Measurements from ENCODE around the gene FAM234B. TPM values are rescaled to one million over a fixed set of nuclear protein-coding genes. Genes with fewer than 3 reads are reported as not detected.
"Not testable (repeated sequence)": the region's sequence is repeated elsewhere in the genome, so short reads cannot be mapped to it uniquely, and the experiment has no call there.

The FAM234B gene
- total RNA-seq, 2 experiments from 2014 or later, result 3.0 to 3.2 TPM

DNA sequence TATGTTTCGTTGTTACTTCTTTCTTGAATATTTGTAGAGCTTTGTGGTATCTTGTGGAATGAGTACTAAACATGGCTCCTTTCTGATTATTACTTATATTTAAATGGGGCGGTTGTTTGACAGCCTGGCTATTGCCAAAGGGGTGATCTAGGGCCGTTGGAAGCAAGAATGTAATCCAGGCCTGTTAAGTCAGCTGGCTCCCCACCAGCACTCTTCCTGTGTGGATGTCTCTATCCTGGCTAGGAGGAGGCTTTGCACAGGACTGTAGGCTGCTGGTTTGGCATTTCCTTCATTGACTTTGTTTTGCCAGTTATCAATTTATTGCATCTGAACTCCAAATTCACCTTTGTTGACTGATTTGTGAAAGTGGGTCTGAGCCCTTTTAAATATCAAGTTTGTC, 5.6 kb downstream of the FAM234B start:
- peaks cover 12% of the 10 kb centered on the region for H3K4me1 Mint-ChIP-seq (ENCODE audit: low read depth)
- ChIA-PET CTCF (interaction anchor here (0.6 kb wide), 1 partner anchor 320 kb away, joined by 5 read pairs; no protein-coding TSS in a partner anchor), POLR2A (no interaction called here)
- no peaks in the 10 kb centered on the region for H3K27me3 Mint-ChIP-seq
- peaks cover 2% of the 10 kb centered on the region for H3K9me3 Mint-ChIP-seq
- TF ChIP-seq, protein P1, sequence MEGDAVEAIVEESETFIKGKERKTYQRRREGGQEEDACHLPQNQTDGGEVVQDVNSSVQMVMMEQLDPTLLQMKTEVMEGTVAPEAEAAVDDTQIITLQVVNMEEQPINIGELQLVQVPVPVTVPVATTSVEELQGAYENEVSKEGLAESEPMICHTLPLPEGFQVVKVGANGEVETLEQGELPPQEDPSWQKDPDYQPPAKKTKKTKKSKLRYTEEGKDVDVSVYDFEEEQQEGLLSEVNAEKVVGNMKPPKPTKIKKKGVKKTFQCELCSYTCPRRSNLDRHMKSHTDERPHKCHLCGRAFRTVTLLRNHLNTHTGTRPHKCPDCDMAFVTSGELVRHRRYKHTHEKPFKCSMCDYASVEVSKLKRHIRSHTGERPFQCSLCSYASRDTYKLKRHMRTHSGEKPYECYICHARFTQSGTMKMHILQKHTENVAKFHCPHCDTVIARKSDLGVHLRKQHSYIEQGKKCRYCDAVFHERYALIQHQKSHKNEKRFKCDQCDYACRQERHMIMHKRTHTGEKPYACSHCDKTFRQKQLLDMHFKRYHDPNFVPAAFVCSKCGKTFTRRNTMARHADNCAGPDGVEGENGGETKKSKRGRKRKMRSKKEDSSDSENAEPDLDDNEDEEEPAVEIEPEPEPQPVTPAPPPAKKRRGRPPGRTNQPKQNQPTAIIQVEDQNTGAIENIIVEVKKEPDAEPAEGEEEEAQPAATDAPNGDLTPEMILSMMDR (IDR thresholded peaks at IDR 0.05), result no peak
- Histone ChIP-seq H3K27ac (ENCODE audit: low read depth in 1 of 2, low read length in 2 of 2) (no peak overlapping the region), H3K4me1 (ENCODE audit: insufficient read depth, low read length) (peaks cover 2% of the 10 kb centered on the region), H3K4me3 (ENCODE audit: low read length) (no peak overlapping the region), H3K27me3 (ENCODE audit: control insufficient read depth in 1 of 2, insufficient read depth in 2 of 2, low read length in 2 of 2) (no peaks in the 10 kb centered on the region), H3K36me3 (ENCODE audit: insufficient read depth, low read length) (no peaks in the 10 kb centered on the region), H3K9me3 (ENCODE audit: control insufficient read depth in 1 of 2, insufficient read depth in 1 of 2, low read length in 2 of 2) (no peaks in the 10 kb centered on the region)
- peaks cover 2% of the 10 kb centered on the region for H3K36me3 Mint-ChIP-seq (ENCODE audit: low read depth)
- DNase-seq (no peak), ATAC-seq (ENCODE audit: poor library complexity) (no peak)
- H3K27ac Mint-ChIP-seq, result no peak overlapping the region
- intact Hi-C loops (cut with DNase I, micrococcal nuclease), result no loop called here
- H3K4me3 Mint-ChIP-seq, result no peak overlapping the region

DNA sequence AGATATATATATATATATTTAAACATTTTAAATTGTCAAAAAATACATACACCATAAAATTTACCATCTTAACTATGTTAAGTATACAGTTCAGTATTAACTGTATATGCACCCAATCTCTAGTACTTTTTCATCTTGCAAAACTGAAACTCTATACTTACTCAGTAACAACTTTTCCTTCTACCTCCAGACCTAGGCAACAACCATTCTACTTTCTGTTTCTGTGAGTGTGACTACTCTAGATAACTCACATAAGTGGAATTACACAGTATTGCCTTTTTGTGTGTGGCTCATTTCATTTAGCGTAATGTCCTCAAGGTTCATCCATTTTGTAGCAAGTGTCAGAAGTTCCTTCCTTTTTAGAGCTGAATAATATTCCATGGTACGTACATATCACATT, 8.2 kb downstream of the FAM234B start:
- H3K4me1 Mint-ChIP-seq (ENCODE audit: low read depth), result no peaks in the 10 kb centered on the region
- peaks cover 19% of the 10 kb centered on the region for H3K36me3 Mint-ChIP-seq (ENCODE audit: low read depth)

DNA sequence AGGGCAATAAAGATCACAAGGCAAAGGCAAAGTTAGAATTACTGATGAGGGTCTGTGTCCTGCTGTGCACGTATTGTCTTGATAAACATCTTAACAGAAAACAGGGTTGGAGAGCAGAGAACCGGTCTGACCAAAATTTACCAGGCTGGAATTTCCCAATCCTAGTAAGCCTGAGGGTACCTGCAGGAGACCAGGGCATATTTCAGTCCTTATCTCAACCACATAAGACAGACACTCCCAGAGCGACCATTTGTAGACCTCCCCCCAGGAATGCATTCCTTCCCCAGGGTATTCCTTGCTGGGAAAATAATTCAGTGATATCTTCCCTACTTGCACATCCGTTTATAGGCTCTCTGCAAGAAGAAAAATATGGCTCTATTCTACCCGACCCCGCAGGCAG, 9.4 kb downstream of the FAM234B start:
- H3K27me3 Mint-ChIP-seq; H3K4me3 ChIP-seq (ENCODE audit: low read length); H3K36me3 ChIP-seq (ENCODE audit: insufficient read depth, low read length); H3K27ac ChIP-seq (ENCODE audit: low read depth in 1 of 2, low read length in 2 of 2); intact Hi-C loops (cut with DNase I, micrococcal nuclease); ATAC-seq (ENCODE audit: poor library complexity); H3K9me3 Mint-ChIP-seq; H3K4me1 Mint-ChIP-seq (ENCODE audit: low read depth); H3K4me3 Mint-ChIP-seq; POLR2A ChIA-PET; H3K27ac Mint-ChIP-seq; DNase-seq; H3K9me3 ChIP-seq (ENCODE audit: control insufficient read depth in 1 of 2, insufficient read depth in 1 of 2, low read length in 2 of 2); H3K27me3 ChIP-seq (ENCODE audit: control insufficient read depth in 1 of 2, insufficient read depth in 2 of 2, low read length in 2 of 2); H3K4me1 ChIP-seq (ENCODE audit: insufficient read depth, low read length): not testable (repeated sequence)
- CTCF ChIA-PET, result interaction anchor here (0.6 kb wide), 1 partner anchor 413 kb away, joined by 3 read pairs; no protein-coding TSS in a partner anchor
- peaks cover 27% of the 10 kb centered on the region for H3K36me3 Mint-ChIP-seq (ENCODE audit: low read depth)

More for the DNA sequence above, 8.2 kb downstream of the FAM234B start:
- H3K4me3 ChIP-seq (ENCODE audit: low read length), result no peak overlapping the region
- TF ChIP-seq, protein P1 (IDR thresholded peaks at IDR 0.05), result no peak
- H3K36me3 ChIP-seq (ENCODE audit: insufficient read depth, low read length), result no peaks in the 10 kb centered on the region
- H3K4me1 ChIP-seq (ENCODE audit: insufficient read depth, low read length), result no peaks in the 10 kb centered on the region
- ChIA-PET CTCF (interaction anchor here (1.3 kb wide), 1 partner anchor 226 kb away, joined by 3 read pairs; no protein-coding TSS in a partner anchor), POLR2A (interaction anchor here (1.0 kb wide), 1 partner anchor 52 kb away, joined by 3 read pairs; no protein-coding TSS in a partner anchor)
- no peak overlapping the region for H3K27ac ChIP-seq (ENCODE audit: low read depth in 1 of 2, low read length in 2 of 2)
- Mint-ChIP-seq H3K27me3 (no peaks in the 10 kb centered on the region), H3K27ac (no peak overlapping the region), H3K9me3 (peaks cover 2% of the 10 kb centered on the region), H3K4me3 (no peak overlapping the region)
- ATAC-seq (ENCODE audit: poor library complexity) (no peak), DNase-seq (no peak)
- intact Hi-C loops (cut with DNase I, micrococcal nuclease), result no loop called here
- no peaks in the 10 kb centered on the region for H3K27me3 ChIP-seq (ENCODE audit: control insufficient read depth in 1 of 2, insufficient read depth in 2 of 2, low read length in 2 of 2)
- no peaks in the 10 kb centered on the region for H3K9me3 ChIP-seq (ENCODE audit: control insufficient read depth in 1 of 2, insufficient read depth in 1 of 2, low read length in 2 of 2)

DNA sequence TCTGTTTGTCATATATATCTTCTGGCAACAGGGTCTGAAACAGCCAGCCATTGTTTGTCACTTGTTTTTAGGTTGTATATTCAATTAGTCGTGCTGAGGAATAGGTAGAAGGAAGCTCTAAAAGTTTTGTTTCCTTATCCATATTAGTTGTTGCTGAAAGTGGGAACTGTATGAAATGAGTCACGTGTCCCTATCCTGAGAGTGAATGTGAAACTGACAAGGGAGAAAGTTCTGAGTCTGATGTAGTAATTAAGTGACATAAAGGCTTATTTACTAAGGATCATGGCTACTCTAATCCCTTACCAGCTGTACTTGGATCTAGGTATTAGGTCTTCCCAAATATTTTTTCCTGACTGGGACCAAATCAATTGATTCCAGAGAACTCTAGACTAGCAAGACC, 16.4 kb downstream of the FAM234B start:
- ChIA-PET CTCF (no interaction called here), POLR2A (no interaction called here)
- no peaks in the 10 kb centered on the region for H3K4me1 Mint-ChIP-seq (ENCODE audit: low read depth)
- no peak overlapping the region for H3K27ac Mint-ChIP-seq
- DNase-seq (no peak), ATAC-seq (ENCODE audit: poor library complexity) (no peak)
- H3K36me3 ChIP-seq (ENCODE audit: insufficient read depth, low read length), result peaks cover 15% of the 10 kb centered on the region
- H3K36me3 Mint-ChIP-seq (ENCODE audit: low read depth), result peaks cover 51% of the 10 kb centered on the region
- TF ChIP-seq, protein P1 (IDR thresholded peaks at IDR 0.05), result no peak
- H3K27ac ChIP-seq (ENCODE audit: low read depth in 1 of 2, low read length in 2 of 2), result no peak overlapping the region
- no peaks in the 10 kb centered on the region for H3K4me1 ChIP-seq (ENCODE audit: insufficient read depth, low read length)
- intact Hi-C loops (cut with DNase I, micrococcal nuclease), result no loop called here
- no peak overlapping the region for H3K4me3 Mint-ChIP-seq
- no peaks in the 10 kb centered on the region for H3K27me3 Mint-ChIP-seq
- no peaks in the 10 kb centered on the region for H3K9me3 ChIP-seq (ENCODE audit: control insufficient read depth in 1 of 2, insufficient read depth in 1 of 2, low read length in 2 of 2)
- H3K4me3 ChIP-seq (ENCODE audit: low read length), result no peak overlapping the region
- no peaks in the 10 kb centered on the region for H3K27me3 ChIP-seq (ENCODE audit: control insufficient read depth in 1 of 2, insufficient read depth in 2 of 2, low read length in 2 of 2)
- H3K9me3 Mint-ChIP-seq, result no peaks in the 10 kb centered on the region
